PC-3 (cell line): ENCODE results near the gene ANKRD11.

Experiments used
- EZH2 ChIP-seq: fragments of 300-600 bp; sonication (generic); IDR thresholded peaks from one replicate; pipeline ENCODE4 v1.6.1; 2017; ENCODE audit warnings: antibody characterized with exemption, mild to moderate bottlenecking, low read length; ENCODE audit not compliant: unreplicated experiment
- EZH2phosphoT487 ChIP-seq: fragments of 300-600 bp; sonication (generic); IDR thresholded peaks from 2 replicates; pipeline ENCODE4 v1.6.1; 2018; ENCODE audit warnings: mild to moderate bottlenecking, antibody characterized with exemption, low read length, borderline replicate concordance
- TF ChIP-seq, protein P1 (sequence below): fragments of 300-600 bp; sonication (generic); conservative IDR thresholded peaks from 2 replicates; pipeline ENCODE4 v1.5.1; 2017; ENCODE audit warnings: antibody characterized with exemption, low read depth, mild to moderate bottlenecking, low read length

DNA sequence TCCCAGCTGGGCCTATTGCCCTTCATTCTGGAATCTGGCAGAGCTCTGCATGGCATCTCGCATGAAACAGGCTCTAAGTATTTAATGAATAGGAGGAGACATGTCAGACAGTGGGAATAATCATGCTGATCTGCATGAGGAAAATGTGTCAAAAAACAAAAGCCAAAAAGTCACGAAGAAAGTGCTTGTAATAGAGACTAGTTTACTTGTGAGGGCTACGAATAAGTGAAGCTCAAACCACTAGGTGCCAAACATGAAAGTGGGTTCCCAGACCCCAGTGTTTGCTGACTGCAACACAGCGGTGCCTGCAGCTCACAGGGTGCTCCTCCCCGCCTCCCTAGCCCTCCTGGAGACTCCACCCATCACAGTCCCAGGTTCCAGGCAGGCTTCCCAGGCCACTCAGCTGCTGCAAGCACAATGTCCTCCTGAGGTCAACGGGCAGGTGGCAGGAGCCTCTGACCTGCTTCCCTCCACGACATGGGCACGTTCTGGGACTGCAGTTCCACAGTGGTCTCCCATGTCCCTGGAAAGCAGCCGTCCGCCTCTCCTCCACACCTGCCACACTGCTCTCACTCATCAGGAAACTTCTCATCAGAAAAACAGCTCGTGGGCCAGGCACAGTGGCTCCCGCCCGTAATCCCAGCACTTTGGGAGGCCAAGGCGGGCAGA lies 96.5 kb downstream of the ANKRD11 start:
- TF ChIP-seq, protein P1, sequence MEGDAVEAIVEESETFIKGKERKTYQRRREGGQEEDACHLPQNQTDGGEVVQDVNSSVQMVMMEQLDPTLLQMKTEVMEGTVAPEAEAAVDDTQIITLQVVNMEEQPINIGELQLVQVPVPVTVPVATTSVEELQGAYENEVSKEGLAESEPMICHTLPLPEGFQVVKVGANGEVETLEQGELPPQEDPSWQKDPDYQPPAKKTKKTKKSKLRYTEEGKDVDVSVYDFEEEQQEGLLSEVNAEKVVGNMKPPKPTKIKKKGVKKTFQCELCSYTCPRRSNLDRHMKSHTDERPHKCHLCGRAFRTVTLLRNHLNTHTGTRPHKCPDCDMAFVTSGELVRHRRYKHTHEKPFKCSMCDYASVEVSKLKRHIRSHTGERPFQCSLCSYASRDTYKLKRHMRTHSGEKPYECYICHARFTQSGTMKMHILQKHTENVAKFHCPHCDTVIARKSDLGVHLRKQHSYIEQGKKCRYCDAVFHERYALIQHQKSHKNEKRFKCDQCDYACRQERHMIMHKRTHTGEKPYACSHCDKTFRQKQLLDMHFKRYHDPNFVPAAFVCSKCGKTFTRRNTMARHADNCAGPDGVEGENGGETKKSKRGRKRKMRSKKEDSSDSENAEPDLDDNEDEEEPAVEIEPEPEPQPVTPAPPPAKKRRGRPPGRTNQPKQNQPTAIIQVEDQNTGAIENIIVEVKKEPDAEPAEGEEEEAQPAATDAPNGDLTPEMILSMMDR: no peak
- TF ChIP-seq EZH2phosphoT487 (no peak), EZH2 (no peak)
